Stimulated activated CD4-positive, alpha-beta T cell treated with anti-CD3 and anti-CD28 coated beads, Interleukin-4, amount 100 ng/mL, for 24 hours (primary cell): ENCODE data around the gene U2AF1L4.
"Not testable (repeated sequence)": the region's sequence is repeated elsewhere in the genome, so short reads cannot be mapped to it uniquely, and the experiment has no call there.

Experiments
- DNase-seq: peaks from one replicate; pipeline ENCODE4 v3.0.0-alpha.2; 2020

U2AF1L4 gene

DNA sequence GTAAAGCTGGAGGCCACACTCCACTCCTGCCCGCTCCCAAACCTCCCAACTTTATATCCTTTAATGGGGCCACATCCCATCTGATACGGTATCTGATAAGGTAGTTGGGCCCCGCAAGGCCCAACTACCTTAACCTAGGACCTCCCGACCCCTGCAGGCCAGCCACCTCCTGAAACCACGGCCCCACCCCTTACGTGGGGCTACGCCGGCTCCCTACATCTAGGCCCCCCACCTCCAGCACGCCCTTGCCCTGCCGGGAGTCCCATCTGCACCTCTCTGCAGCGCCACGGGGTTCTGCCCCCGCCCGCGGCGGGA is 5.2 kb downstream of the U2AF1L4 start:
- no peak for DNase-seq

- DNase-seq, result no peak
Measured at GRCh38 chr19:35739275-35740107, 5.7 kb downstream of the U2AF1L4 start.

GRCh38 chr19:35738887-35739229 is 6.4 kb downstream of the U2AF1L4 start:
- no peak for DNase-seq

DNA sequence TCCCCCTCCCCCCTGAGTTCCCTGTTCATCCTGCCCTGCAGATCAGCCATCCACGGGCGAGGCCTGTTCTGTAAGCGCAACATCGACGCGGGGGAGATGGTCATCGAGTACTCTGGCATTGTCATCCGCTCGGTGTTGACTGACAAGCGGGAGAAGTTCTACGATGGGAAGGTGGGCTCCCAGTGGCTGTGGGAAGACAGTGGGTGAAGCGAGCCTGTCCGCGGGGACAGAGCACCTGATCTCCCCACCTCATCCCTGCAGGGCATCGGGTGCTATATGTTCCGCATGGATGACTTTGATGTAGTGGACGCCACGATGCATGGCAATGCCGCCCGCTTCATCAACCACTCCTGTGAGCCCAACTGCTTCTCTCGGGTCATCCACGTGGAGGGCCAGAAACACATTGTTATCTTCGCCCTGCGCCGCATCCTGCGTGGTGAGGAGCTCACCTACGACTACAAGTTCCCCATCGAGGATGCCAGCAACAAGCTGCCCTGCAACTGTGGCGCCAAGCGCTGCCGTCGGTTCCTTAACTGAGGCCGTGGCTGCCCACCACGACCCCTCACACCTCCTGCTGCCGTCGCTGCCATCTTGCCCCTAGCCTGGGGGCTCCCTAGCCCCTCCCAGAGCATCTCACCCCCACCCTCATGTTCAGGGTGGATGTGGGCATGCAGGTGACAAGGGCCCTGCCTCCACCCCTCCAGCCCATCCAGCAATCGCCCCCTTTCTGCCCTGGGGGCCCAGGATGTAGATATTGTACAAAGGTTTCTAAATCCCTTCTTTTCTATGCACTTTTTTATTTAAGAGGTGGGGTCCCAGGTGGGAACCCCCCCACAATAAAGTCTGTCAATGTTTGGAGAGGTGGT is 7.0 kb downstream of the U2AF1L4 start:
- DNase-seq, result no peak

DNA sequence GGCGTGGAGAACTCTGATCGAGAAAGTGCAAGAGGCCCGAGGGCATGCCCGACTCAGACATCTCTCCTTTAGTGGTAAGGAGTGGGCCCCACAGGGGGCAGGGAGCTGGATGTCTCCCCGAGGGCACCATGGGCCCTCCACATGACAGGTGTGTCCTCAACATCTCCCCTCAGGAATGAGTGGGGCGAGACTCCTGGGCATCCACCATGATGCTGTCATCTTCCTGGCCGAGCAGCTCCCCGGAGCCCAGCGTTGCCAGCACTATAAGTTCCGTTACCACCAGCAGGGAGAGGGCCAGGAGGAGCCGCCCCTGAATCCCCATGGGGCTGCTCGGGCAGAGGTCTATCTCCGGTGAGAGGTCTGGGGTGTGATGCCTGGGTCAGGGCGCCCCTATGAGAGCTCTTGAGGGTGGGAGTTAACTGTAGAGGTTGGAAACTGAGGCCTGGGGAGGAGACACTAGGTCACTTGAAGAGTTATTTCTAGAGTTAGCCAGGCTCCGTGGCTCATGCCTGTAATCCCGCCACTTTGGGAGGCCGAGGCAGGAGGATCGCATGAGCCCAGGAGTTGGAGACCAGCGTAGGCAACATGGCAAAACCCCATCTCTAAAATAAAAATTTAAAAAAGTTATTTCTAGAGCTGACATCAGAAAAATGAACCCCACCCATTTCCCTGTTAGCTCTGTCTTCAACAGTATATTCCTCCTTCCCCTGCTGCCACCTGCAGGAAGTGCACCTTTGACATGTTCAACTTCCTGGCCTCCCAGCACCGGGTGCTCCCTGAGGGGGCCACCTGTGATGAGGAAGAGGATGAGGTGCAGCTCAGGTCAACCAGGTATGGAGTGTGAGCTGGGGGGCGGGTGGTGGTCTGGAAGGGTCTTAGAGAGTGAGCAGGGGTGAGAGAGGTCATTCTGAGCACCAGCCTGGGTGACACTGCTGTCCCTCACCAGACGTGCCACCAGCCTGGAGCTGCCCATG is 8.0 kb downstream of the U2AF1L4 start:
- DNase-seq, result no peak

DNA sequence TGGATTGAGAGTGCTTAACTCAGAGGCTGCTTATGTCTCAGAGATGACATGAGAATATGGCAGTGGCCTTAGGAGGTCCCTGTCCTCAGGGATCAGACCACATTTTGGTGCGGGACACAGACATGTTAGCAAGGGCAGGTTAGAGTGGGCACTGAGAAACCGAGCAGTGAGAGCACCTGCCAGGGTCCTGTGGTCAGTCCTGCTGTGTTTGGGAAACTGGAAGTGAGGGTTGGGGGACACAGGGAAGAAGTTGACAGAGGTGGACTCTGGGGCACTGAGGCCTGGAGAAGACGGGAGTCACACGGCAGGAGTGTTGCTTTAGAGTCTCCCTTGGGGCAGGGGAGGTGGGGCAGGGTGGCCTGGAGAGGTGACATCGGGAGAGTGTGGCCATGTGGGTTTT is 10.3 kb downstream of the U2AF1L4 start:
- DNase-seq, result no peak

- no peak for DNase-seq
Measured at GRCh38 chr19:35734273-35734672, 10.9 kb downstream of the U2AF1L4 start.

DNA sequence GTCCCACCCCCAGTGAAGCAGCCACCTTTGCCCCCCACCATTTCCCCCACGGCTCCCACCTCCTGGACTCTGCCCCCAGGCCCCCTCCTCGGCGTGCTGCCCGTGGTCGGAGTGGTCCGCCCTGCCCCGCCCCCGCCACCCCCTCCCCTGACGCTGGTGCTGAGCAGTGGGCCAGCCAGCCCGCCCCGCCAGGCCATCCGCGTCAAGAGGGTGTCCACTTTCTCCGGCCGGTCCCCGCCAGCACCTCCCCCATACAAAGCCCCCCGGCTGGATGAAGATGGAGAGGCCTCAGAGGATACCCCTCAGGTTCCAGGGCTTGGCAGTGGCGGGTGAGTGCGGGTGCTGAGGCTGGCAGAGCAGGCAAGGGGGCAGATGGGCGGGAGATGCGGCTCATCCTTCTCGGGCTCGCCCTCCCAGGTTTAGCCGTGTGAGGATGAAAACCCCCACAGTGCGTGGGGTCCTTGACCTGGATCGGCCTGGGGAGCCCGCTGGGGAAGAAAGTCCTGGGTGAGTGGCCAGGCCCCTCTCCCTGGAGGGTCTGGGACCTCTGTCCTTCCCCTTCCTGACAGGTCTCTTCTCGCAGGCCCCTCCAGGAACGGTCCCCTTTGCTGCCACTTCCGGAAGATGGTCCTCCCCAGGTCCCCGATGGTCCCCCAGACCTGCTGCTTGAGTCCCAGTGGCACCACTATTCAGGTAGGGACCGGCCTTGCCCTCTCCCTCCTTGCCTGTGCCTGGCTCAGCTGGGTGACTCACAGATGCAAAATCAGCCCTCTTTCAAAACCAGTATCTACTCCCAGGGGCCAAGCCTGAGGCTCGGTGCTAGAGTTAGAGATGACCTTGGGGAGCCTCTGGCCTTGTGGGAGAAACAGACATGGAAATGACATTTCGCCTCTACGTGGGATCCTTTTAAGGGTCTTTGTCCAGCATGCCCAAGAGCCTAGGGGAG is 11.8 kb downstream of the U2AF1L4 start:
- no peak for DNase-seq

GRCh38 chr19:35732540-35733179 is 12.6 kb downstream of the U2AF1L4 start:
- DNase-seq, result no peak

- no peak for DNase-seq
Measured at GRCh38 chr19:35731779-35732405, 13.3 kb downstream of the U2AF1L4 start.

DNA sequence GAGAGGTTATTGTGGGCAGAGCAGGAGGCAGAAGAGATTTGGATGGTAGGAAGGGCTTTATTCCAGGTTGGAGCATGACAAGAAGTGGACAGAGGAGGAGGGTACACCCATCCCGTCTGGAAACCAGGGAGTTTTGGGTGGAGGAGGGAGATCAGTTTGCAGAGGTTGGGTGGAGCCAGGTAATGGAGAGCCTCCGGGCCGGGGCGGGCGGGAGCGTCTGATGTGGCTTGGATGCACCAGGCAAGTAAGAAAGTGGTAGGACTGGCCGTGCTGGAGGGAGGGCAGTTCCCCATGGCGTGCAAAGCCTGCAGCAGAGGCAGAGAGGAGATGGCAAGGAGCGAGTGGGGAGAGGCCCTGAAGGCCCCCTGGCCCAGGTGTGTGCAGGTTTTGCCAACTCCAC is 13.9 kb downstream of the U2AF1L4 start:
- no peak for DNase-seq

DNA sequence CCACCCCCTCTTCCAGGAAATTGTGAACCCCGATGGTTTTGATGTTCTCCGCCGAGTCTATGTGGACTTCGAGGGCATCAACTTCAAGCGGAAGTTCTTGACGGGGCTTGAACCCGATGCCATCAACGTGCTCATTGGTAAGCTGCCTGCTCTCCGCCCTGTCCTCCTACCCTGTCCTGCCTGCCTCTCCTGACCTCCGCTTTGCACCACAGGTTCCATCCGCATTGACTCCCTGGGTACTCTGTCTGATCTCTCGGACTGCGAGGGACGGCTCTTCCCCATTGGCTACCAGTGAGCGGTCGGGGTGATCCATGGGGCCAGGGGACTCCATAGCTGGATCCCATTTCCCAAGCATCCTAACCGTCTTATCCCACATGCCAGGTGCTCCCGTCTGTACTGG is 14.9 kb downstream of the U2AF1L4 start:
- DNase-seq, result no peak

DNA sequence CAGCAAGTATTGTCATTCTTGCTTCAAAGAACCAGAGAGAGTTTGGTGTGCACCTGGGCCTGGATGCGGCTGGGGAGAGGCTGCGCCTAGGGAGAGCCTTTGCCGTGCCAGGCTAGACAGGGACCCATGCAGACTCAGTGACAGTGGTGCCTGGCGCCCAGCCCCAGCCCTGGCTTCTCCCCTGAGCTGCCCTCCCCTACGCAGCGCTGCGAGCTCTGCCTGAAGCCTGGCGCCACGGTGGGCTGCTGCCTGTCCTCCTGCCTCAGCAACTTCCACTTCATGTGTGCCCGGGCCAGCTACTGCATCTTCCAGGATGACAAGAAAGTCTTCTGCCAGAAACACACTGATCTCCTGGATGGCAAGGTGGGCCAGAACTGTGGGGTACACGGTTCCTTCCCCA is 15.5 kb downstream of the U2AF1L4 start:
- no peak for DNase-seq

- no peak for DNase-seq
Measured at GRCh38 chr19:35729021-35729420, 16.2 kb downstream of the U2AF1L4 start.

DNA sequence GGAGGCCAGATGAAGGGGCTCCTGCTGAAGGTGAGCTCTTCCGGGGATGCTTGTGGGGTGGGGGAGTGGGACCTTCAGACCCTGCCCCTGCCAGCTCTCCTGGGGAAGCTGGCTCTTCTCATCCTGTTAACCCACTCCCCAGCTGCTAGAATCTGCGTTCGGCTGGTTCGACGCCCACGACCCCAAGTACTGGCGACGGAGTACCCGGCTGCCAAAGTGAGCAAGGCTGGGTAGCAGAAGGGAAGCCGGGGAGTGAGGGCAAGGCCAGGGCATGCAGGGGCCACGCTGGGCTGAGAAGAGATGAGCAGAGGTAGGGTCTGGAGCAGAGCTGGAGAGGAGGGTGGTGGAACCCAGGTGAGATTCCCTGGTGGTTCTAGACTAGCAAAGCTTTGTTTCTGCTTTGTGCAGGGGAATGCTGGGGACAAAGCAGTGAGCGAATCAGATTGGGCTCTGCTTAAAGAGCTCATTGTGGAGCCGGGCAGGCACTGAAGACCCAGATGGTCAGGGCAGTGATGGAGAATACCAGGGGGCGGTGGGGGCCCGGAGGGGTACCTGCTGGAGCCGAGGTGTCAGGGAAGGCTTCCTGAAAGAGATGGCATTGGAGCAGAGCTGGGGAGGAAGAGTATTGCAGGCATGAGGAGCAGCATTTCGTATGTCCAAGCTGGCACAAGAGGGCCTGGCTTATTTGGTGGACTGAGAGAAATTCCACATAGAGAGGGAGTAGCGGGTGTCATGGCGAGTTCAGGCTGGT is 17.1 kb downstream of the U2AF1L4 start:
- DNase-seq, result no peak

DNA sequence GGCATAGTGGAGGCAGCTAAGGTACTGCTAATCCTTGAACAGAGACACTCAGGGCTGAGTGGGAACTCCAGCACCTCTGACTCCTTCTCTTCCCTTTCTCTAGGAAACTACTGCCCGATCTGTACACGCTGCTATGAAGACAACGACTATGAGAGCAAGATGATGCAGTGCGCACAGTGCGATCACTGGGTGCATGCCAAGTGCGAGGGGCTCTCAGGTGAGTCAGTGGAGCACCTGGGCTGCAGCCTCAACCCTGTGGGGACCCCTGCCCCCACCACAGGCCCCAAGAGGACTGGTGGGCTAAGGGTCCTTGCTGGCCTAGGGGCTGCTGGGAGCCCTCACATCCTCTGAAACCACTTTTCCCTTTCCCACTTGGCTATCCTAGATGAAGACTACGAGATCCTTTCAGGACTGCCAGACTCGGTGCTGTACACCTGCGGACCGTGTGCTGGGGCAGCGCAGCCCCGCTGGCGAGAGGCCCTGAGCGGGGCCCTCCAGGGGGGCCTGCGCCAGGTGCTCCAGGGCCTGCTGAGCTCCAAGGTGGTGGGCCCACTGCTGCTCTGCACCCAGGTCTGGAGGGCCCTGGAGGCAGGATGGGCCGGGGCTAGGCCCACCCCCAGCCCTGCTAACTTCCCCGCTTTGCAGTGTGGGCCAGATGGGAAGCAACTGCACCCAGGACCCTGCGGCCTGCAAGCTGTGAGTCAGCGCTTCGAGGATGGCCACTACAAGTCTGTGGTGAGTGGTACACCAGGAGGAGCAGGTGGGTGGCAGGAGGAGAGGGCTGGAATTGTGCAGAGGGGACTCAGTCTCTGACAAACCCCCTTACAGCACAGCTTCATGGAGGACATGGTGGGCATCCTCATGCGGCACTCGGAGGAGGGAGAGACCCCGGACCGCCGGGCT is 17.9 kb downstream of the U2AF1L4 start:
- DNase-seq, result no peak

DNA sequence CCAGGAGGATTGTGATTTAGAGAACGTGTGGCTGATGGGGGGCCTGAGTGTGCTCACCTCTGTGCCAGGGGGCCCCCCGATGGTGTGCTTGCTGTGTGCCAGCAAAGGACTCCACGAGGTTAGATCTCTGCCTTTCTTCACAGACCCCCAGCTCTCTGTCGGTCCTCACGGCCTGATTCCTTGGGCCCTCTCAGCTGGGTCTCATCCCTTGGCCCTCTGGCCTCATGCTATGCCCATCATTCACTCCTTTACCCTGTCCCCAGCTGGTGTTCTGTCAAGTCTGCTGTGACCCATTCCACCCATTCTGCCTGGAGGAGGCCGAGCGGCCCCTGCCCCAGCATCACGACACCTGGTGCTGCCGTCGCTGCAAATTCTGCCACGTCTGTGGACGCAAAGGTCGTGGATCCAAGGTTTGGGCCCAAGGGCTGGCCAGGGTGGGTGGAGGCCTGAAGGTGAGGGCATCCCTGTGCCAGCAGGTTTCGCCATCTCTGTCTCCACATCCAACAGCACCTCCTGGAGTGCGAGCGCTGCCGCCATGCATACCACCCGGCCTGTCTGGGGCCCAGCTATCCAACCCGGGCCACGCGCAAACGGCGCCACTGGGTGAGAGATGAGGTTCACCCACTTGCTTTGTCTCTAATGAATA is 19.9 kb downstream of the U2AF1L4 start:
- no peak for DNase-seq

GRCh38 chr19:35724560-35724959 is 20.7 kb downstream of the U2AF1L4 start:
- no peak for DNase-seq

- not testable (repeated sequence) for DNase-seq
Measured at GRCh38 chr19:35724132-35724531, 21.1 kb downstream of the U2AF1L4 start.
